ENCODE data around the gene FILIP1. TPM values are rescaled to one million over a fixed set of nuclear protein-coding genes. Genes with fewer than 3 reads are reported as not detected.

Gene FILIP1
- total and polyA plus RNA-seq, 8 donors = 14.4 to 45.2 (median 32.5) TPM

- peaks cover 0 to 2% of the 10 kb centered on the region in 2 donors for H3K9me3 ChIP-seq
- intact Hi-C loops (cut with DNase I) = no loop called here
- no peaks in the 10 kb centered on the region for H3K36me3 ChIP-seq
- no peaks in the 10 kb centered on the region for H3K4me1 ChIP-seq
- DNase-seq = no peak
- ATAC-seq = no peak
- H3K27me3 ChIP-seq = no peaks in the 10 kb centered on the region
- no peak overlapping the region for H3K27ac ChIP-seq
- TF ChIP-seq, protein P1, sequence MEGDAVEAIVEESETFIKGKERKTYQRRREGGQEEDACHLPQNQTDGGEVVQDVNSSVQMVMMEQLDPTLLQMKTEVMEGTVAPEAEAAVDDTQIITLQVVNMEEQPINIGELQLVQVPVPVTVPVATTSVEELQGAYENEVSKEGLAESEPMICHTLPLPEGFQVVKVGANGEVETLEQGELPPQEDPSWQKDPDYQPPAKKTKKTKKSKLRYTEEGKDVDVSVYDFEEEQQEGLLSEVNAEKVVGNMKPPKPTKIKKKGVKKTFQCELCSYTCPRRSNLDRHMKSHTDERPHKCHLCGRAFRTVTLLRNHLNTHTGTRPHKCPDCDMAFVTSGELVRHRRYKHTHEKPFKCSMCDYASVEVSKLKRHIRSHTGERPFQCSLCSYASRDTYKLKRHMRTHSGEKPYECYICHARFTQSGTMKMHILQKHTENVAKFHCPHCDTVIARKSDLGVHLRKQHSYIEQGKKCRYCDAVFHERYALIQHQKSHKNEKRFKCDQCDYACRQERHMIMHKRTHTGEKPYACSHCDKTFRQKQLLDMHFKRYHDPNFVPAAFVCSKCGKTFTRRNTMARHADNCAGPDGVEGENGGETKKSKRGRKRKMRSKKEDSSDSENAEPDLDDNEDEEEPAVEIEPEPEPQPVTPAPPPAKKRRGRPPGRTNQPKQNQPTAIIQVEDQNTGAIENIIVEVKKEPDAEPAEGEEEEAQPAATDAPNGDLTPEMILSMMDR (IDR thresholded peaks at IDR 0.05) = no peak
- no peak overlapping the region for H3K4me3 ChIP-seq
These were observed 20.7 kb downstream of the FILIP1 start for GRCh38 chr6:75472885-75473284.

DNA sequence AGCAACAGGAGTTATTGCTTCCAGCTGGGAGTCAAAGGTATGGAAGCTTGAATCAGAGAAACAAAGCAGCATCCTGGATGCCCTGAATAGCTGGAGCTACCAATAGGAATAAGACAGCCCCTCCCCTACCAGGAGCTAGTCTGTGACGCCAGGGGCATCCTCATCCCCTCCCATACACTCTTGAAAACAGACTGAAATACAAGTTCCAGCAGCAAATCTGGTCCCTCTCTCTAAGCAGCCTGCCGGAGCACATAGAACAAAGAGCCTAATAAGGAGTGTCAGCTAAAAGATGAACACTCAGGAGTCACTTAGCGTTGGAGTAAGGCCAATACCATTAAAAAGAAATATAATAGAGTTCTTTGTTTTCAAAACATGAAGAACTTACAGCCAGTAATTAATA, 25.6 kb downstream of the FILIP1 start:
- Histone ChIP-seq H3K27ac (no peak overlapping the region), H3K9me3 (peaks cover 0 to 2% of the 10 kb centered on the region in 2 donors), H3K27me3 (no peaks in the 10 kb centered on the region), H3K36me3 (no peaks in the 10 kb centered on the region), H3K4me3 (no peak overlapping the region), H3K4me1 (peaks cover 0 to 5% of the 10 kb centered on the region in 2 donors)
- DNase-seq (no peak), ATAC-seq (no peak)
- TF ChIP-seq, protein P1 (IDR thresholded peaks at IDR 0.05) = no peak
- intact Hi-C loops (cut with DNase I) = no loop called here

- intact Hi-C loops (cut with DNase I) = no loop called here
- Histone ChIP-seq H3K9me3 (peaks cover 0 to 2% of the 10 kb centered on the region in 2 donors), H3K4me3 (no peak overlapping the region), H3K4me1 (peaks cover 0 to 5% of the 10 kb centered on the region in 2 donors), H3K36me3 (no peaks in the 10 kb centered on the region), H3K27me3 (no peaks in the 10 kb centered on the region), H3K27ac (no peak overlapping the region)
- DNase-seq (no peak), ATAC-seq (no peak)
- TF ChIP-seq, protein P1 (IDR thresholded peaks at IDR 0.05) = no peak
These were observed 26.3 kb downstream of the FILIP1 start for GRCh38 chr6:75467284-75467683.

GRCh38 chr6:75466636-75467035, 27.0 kb downstream of the FILIP1 start:
- peaks cover 0 to 2% of the 10 kb centered on the region in 2 donors for H3K9me3 ChIP-seq
- no peak overlapping the region for H3K4me3 ChIP-seq
- ATAC-seq (no peak), DNase-seq (no peak)
- TF ChIP-seq, protein P1 (IDR thresholded peaks at IDR 0.05) = no peak
- no peaks in the 10 kb centered on the region for H3K36me3 ChIP-seq
- peaks cover 0 to 5% of the 10 kb centered on the region in 2 donors for H3K4me1 ChIP-seq
- intact Hi-C loops (cut with DNase I) = no loop called here
- no peaks in the 10 kb centered on the region for H3K27me3 ChIP-seq
- no peak overlapping the region for H3K27ac ChIP-seq

DNA sequence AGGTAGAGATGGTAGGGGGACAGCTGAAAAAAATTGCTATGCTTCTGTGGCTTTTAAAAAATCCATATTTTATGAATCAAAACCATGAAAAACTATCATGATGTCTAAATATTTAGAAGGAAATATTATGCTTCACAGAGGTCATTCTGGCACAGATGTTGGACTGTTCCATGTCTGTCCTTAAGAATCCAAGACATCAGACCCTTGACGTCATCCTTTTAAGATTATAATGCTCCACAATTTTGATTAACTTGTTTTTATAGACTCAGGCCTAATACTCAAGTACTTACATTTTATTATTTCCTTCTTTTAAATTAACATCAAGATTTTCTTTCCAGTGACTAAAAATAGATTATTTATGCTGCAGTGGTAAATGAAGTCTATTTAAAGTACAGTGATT, 29.7 kb downstream of the FILIP1 start:
- Histone ChIP-seq H3K36me3 (no peaks in the 10 kb centered on the region), H3K27ac (no peak overlapping the region), H3K4me1 (peaks cover 0 to 10% of the 10 kb centered on the region in 2 donors), H3K4me3 (no peak overlapping the region), H3K9me3 (peaks cover 0 to 2% of the 10 kb centered on the region in 2 donors), H3K27me3 (no peaks in the 10 kb centered on the region)
- ATAC-seq (no peak), DNase-seq (no peak)
- TF ChIP-seq, protein P1 (IDR thresholded peaks at IDR 0.05) = no peak
- intact Hi-C loops (cut with DNase I) = no loop called here

Data from left lung (tissue), 10 donors.